Measurements from ENCODE around the gene PLK4.
"Not testable (repeated sequence)": the region's sequence is repeated elsewhere in the genome, so short reads cannot be mapped to it uniquely, and the experiment has no call there.

Gene PLK4

GRCh38 chr4:127880763-127881562, at the start of gene PLK4:
Gene PLK4, plus strand, starts transcription at chr4:127880893. Its CDS starts 242 bp downstream, at chr4:127881135.
- peak; percentile 92 for DNase-seq

GRCh38 chr4:127832585-127832984, 48.1 kb upstream of the PLK4 start:
- DNase-seq: no peak

GRCh38 chr4:127843704-127844600, 36.7 kb upstream of the PLK4 start:
- DNase-seq: no peak

GRCh38 chr4:127844601-127845116, 36.0 kb upstream of the PLK4 start:
- DNase-seq: no peak

GRCh38 chr4:127846061-127846460, 34.6 kb upstream of the PLK4 start:
- DNase-seq: no peak

GRCh38 chr4:127846765-127847164, 33.9 kb upstream of the PLK4 start:
- no peak for DNase-seq

- no peak for DNase-seq
Observed at GRCh38 chr4:127849505-127850234, 31.0 kb upstream of the PLK4 start.

GRCh38 chr4:127852661-127853060, 28.0 kb upstream of the PLK4 start:
- no peak for DNase-seq

GRCh38 chr4:127856196-127856812, 24.4 kb upstream of the PLK4 start:
- no peak for DNase-seq

- no peak for DNase-seq
Observed at GRCh38 chr4:127856813-127857447, 23.8 kb upstream of the PLK4 start.

GRCh38 chr4:127857641-127858040, 23.1 kb upstream of the PLK4 start:
- DNase-seq: no peak

- no peak for DNase-seq
Observed at GRCh38 chr4:127868196-127868595, 12.5 kb upstream of the PLK4 start.

- DNase-seq: no peak
Observed at GRCh38 chr4:127870281-127870680, 10.4 kb upstream of the PLK4 start.

- no peak for DNase-seq
Observed at GRCh38 chr4:127870688-127871087, 10.0 kb upstream of the PLK4 start.

- no peak for DNase-seq
Observed at GRCh38 chr4:127875791-127876190, 4.9 kb upstream of the PLK4 start.

GRCh38 chr4:127881563-127881864, 821 bp downstream of the PLK4 start:
- DNase-seq: no peak

GRCh38 chr4:127888559-127888958, 7.9 kb downstream of the PLK4 start:
- DNase-seq: no peak

GRCh38 chr4:127889903-127890302, 9.2 kb downstream of the PLK4 start:
- no peak for DNase-seq

- no peak for DNase-seq
Observed at GRCh38 chr4:127896069-127896468, 15.4 kb downstream of the PLK4 start.

GRCh38 chr4:127896528-127896927, 15.8 kb downstream of the PLK4 start:
- DNase-seq: no peak

GRCh38 chr4:127899682-127900081, 19.0 kb downstream of the PLK4 start:
- not testable (repeated sequence) for DNase-seq

- DNase-seq: no peak
Observed at GRCh38 chr4:127905029-127905428, 24.3 kb downstream of the PLK4 start.
